Measurements from ENCODE around the gene TULP3. TPM values are rescaled to one million over a fixed set of nuclear protein-coding genes. Genes with fewer than 3 reads are reported as not detected.
A peak's percentile ranks its signal among the peaks of the same experiment; 100 is the strongest.
"Not testable (repeated sequence)": the region's sequence is repeated elsewhere in the genome, so short reads cannot be mapped to it uniquely, and the experiment has no call there.

The TULP3 gene
- total RNA-seq, 2 donors from 2014 or later: 9.7 to 17.0 TPM

DNA sequence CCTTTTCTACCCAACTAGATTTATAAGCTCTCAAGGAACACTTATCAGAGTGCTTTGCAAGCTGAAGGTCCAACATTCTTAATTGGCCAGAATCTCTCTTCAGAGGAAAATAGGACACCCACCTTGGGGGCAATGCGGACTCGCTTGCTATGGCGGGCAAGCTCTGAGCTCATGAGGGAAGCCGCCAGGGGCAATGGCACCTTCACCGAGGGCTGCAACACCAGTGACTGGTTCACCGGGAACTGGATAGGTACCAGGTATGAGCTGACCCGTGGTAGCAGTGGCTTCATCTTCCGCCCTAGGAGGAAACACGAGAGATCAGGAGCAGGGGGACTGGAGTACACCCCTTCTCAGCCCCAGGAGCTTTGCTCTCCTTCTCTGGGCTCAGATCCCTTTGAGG, 26.5 kb upstream of the TULP3 start:
- Histone ChIP-seq H3K4me3 (no peak overlapping the region), H3K36me3 (no peaks in the 10 kb centered on the region), H3K9me3 (no peaks in the 10 kb centered on the region), H3K27ac (no peak overlapping the region), H3K4me1 (no peaks in the 10 kb centered on the region), H3K27me3 (no peaks in the 10 kb centered on the region)
- DNase-seq (ENCODE audit: low spot score): no peak
- TF ChIP-seq, protein P1, sequence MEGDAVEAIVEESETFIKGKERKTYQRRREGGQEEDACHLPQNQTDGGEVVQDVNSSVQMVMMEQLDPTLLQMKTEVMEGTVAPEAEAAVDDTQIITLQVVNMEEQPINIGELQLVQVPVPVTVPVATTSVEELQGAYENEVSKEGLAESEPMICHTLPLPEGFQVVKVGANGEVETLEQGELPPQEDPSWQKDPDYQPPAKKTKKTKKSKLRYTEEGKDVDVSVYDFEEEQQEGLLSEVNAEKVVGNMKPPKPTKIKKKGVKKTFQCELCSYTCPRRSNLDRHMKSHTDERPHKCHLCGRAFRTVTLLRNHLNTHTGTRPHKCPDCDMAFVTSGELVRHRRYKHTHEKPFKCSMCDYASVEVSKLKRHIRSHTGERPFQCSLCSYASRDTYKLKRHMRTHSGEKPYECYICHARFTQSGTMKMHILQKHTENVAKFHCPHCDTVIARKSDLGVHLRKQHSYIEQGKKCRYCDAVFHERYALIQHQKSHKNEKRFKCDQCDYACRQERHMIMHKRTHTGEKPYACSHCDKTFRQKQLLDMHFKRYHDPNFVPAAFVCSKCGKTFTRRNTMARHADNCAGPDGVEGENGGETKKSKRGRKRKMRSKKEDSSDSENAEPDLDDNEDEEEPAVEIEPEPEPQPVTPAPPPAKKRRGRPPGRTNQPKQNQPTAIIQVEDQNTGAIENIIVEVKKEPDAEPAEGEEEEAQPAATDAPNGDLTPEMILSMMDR (IDR thresholded peaks at IDR 0.05): no peak

DNA sequence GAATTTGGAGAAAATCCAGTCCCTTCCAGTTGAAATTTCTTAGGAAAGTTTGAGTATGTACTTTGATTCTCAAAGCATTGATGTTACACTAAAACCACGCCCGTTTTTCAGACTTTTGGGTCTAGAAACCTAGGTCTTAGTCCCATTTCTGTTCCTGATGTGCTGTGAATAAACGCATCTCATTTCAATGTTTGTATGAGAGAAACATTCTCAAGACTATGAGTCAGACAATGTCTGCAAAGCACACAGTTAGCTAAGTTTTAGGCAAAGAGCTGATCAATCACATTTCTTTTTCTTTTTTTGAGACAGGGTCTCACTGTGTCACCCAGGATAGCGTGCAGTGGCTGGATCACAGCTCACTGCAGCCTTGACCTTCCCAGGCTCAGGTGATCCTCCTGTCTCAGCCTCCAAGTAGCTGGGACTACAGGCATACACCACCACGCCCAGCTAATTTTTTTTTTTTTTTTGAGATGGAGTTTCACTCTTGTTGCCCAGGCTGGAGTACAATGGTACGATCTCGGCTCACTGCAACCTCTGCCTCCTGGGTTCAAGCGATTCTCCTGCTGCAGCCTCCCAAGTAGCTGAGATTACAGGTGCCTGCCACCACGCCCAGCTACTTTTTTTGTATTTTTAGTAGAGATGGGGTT, 21.6 kb upstream of the TULP3 start:
- H3K27ac ChIP-seq; H3K4me3 ChIP-seq; H3K4me1 ChIP-seq; H3K27me3 ChIP-seq; H3K36me3 ChIP-seq; DNase-seq (ENCODE audit: low spot score); H3K9me3 ChIP-seq: not testable (repeated sequence)

DNA sequence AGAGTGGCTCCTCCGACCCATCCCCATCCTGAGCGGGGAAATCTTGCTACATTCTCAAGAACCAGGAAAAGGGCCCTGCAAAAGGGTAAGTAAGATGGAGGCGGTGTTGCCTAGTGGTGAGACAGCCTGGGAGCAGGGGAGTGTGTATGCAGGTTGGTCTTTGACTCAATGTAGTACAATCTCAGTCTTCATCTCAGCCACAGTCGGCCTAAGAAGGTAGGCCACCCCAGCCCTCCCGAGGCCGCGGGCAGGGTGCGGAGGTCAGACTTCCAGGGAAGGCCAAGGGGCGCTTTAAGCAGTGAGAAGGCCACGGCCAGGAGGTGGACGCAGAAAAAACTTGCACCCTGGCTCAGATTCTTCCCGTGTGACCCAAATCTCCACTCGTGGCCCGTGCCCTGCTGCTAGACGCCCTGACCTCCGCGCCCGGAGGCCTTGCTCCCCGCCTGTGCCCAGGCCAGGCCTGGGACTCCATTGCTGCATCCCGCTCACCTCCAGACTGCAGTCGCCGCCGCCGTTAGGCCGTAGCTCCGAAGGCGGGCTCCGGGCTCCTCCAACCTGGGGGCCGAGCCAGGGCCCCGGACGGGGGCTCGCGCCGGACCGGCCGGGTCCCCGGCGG, 14.2 kb upstream of the TULP3 start:
- TF ChIP-seq, protein P1 (IDR thresholded peaks at IDR 0.05): no peak

DNA sequence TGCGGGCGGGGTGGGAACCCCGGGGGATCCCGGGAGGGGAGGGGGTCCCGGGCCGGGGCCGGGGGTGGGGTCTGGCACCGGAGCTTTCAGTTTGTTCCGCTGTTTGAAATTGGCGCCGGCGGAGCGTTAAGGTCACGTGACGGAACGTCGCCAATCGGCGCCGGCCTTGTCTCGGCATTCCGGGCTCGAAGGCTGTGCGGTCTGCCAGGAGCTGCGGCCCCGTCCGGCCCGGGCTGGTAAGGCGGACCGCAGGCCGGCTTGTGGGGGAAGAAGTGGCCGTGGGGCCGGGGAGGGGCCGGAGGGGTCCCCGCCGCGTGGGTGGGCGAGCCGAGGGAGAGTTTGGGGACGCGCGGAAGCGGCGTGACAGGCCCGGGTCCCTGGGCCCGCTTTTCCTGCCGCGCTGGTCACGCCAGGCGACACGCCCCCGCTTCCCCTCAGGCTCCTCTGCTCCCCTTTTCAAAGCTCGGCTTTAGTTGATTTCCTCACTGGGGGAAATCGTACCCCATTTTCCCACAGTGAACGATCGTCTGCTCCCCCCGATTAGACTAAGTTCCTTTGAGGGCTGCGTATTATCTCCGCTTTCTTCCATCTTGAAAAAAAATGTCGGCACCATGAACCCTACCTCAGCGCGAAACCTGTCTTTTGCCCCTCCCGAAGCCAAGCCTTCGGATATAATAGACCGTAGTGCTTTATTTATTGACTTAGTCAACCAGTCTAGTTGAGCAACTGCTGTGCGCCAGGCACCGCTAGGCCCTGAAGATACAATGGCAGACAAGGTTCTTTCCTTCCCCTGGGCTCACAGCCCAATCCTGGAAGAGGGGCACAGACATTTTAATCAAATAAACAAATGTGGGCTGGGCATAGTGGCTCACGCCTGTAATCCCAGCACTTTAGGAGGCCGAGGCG, 13.4 kb upstream of the TULP3 start, which contains the start of the genes FOXM1 and RHNO1:
Gene FOXM1 (minus strand): TSS at position 128 of the 906 bp plus-strand sequence. CDS start 2,696 bp downstream, outside the sequence.
Gene RHNO1 (plus strand): TSS at position 177 of the 906 bp plus-strand sequence. CDS start 8,144 bp downstream, outside the sequence.
- H3K4me3 ChIP-seq: peak within 1 kb of the TSS; percentile 83 to 92
- no peaks in the 10 kb centered on the region for H3K36me3 ChIP-seq
- peaks cover 0 to 20% of the 10 kb centered on the region in 2 donors for H3K4me1 ChIP-seq
- H3K27me3 ChIP-seq: no peaks in the 10 kb centered on the region
- H3K9me3 ChIP-seq: no peaks in the 10 kb centered on the region
- H3K27ac ChIP-seq: peak within 1 kb of the TSS; percentile 78 to 93
- peak; percentile 89 for DNase-seq (ENCODE audit: low spot score)
- TF ChIP-seq, protein P1 (IDR thresholded peaks at IDR 0.05): no peak

More for the DNA sequence above, 14.2 kb upstream of the TULP3 start:
- peak overlapping the region; percentile 83 to 92 for H3K4me3 ChIP-seq
- no peak for DNase-seq (ENCODE audit: low spot score)
- peaks cover 0 to 20% of the 10 kb centered on the region in 2 donors for H3K4me1 ChIP-seq
- H3K27me3 ChIP-seq: no peaks in the 10 kb centered on the region
- H3K9me3 ChIP-seq: no peaks in the 10 kb centered on the region
- H3K27ac ChIP-seq: peak overlapping the region in 1 of 2 donors; percentile 93
- H3K36me3 ChIP-seq: no peaks in the 10 kb centered on the region

DNA sequence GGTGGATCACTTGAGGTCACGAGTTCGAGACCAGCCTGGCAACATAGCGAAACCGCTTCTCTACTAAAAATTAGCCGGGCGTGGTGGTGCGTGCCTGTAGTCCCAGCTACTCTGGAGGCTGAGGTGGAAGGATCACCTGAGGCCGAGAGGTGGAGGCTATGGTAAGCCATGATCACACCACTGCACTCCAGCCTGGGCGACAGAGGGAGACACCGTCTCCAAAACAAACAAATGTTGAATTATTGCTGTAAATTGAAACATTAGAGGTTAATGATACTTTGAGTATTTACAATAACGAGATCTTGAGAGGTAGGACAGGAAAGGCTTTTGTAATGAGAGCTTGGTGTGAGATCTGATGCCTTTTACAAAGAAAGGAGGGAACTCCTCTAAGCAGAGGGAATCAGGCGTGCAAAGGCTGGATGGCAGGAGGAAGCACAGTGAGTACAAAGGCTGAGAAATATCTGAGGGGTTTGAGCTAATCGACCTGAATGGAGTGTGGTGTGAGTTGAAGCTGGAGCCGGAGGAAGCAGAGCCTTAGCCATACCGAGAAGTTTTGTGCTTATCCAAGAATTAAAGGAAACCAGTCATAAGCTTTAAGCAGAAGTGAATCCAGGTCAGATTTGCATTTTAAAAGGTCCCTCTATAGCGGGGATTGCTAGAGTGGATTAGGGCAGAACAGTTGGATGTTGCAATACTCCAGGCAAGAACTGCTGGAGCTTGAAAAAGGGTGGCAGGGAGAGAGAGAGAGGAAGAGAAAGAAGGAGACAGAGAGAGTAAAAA, 12.5 kb upstream of the TULP3 start:
- H3K4me1 ChIP-seq: peaks cover 0 to 20% of the 10 kb centered on the region in 2 donors
- H3K36me3 ChIP-seq: no peaks in the 10 kb centered on the region
- DNase-seq (ENCODE audit: low spot score): no peak
- H3K27me3 ChIP-seq: no peaks in the 10 kb centered on the region
- H3K9me3 ChIP-seq: no peaks in the 10 kb centered on the region
- peak overlapping the region; percentile 78 to 93 for H3K27ac ChIP-seq
- H3K4me3 ChIP-seq: peak overlapping the region; percentile 83 to 92
- TF ChIP-seq, protein P1 (IDR thresholded peaks at IDR 0.05): no peak
